Activated B cell treated with CpG ODN at 0.5 μM for 24 hours (primary cell): Measurements from ENCODE around the gene PPP2R3C. TPM values are rescaled to one million over a fixed set of nuclear protein-coding genes. Genes with fewer than 3 reads are reported as not detected.

Experiments
- ATAC-seq: fragments of 200-7000 bp; cut with Tn5 transposase; one replicate; pipeline ENCODE4 v1.10.0; 2021; ENCODE audit warnings: low read depth, mild to moderate bottlenecking, moderate library complexity
- CTCF ChIA-PET: fragments of 350-600 bp; sonication (Branson Sonifier 250); formaldehyde crosslinking; loops from one replicate; lab custom pipeline; 2021; ENCODE audit warnings: antibody characterized with exemption; lab: Charles Lee
- POLR2A ChIA-PET: fragments of 350-600 bp; sonication (Branson Sonifier 250); formaldehyde crosslinking; loops from one replicate; lab custom pipeline; 2021; ENCODE audit warnings: antibody characterized with exemption; lab: Charles Lee
- DNase-seq: peaks from one replicate; pipeline ENCODE4 v3.0.0; 2022
- H3K27ac Mint-ChIP-seq: one replicate; pipeline ENCODE4 v1.8.0; 2020; ENCODE audit warnings: mixed read lengths
- H3K27me3 Mint-ChIP-seq: one replicate; pipeline ENCODE4 v1.8.0; 2021; ENCODE audit warnings: mixed read lengths
- H3K36me3 Mint-ChIP-seq: one replicate; pipeline ENCODE4 v1.8.0; 2021; ENCODE audit warnings: low read depth, mixed read lengths
- H3K4me1 Mint-ChIP-seq: one replicate; pipeline ENCODE4 v1.8.0; 2021; ENCODE audit warnings: mixed read lengths
- H3K4me3 Mint-ChIP-seq: one replicate; pipeline ENCODE4 v1.8.0; 2020; ENCODE audit warnings: mild to moderate bottlenecking, mixed read lengths
- H3K9me3 Mint-ChIP-seq: one replicate; pipeline ENCODE4 v1.8.0; 2020; ENCODE audit warnings: mixed read lengths
- CTCF ChIP-seq: fragments of 200-600 bp; IDR thresholded peaks from one replicate; pipeline ENCODE4 v1.8.0; 2022; ENCODE audit warnings: antibody characterized with exemption, mild to moderate bottlenecking
- intact Hi-C: fragments of 100-400 bp; cut with micrococcal nuclease; formaldehyde crosslinking; loops from one replicate; pipeline ENCODE4 v1.15.1; 2024
- total RNA-seq: library from RNA; stranded (reverse); gene quantifications from 2 replicates; pipeline ENCODE4 v1.2.3, GENCODE V29; 2022

Gene PPP2R3C
- total RNA-seq, 1 donor from 2014 or later = 48.9 TPM

- no peak for ATAC-seq
These were observed 19.2 kb upstream of the PPP2R3C start for GRCh38 chr14:35140718-35141581.

GRCh38 chr14:35138585-35138984 is 16.8 kb upstream of the PPP2R3C start:
- intact Hi-C loops = no loop called here
- ChIA-PET POLR2A (no interaction called here), CTCF (interaction anchor here (0.7 to 9.5 kb wide), 2 partner anchors 266 to 278 kb away, joined by 3 to 263 read pairs; partner anchors contain the start of gene NFKBIA)
- no peak overlapping the region for H3K4me3 Mint-ChIP-seq
- DNase-seq = no peak
- peaks cover 38% of the 10 kb centered on the region for H3K36me3 Mint-ChIP-seq
- no peak for ATAC-seq
- no peaks in the 10 kb centered on the region for H3K9me3 Mint-ChIP-seq
- H3K27ac Mint-ChIP-seq = no peak overlapping the region
- peaks cover 2% of the 10 kb centered on the region for H3K4me1 Mint-ChIP-seq
- no peaks in the 10 kb centered on the region for H3K27me3 Mint-ChIP-seq
- no peak for TF ChIP-seq CTCF

More at GRCh38 chr14:35140718-35141581, 19.2 kb upstream of the PPP2R3C start:
- no peak overlapping the region for H3K27ac Mint-ChIP-seq
- ChIA-PET POLR2A (interaction anchor here (1.0 to 1.5 kb wide), 3 partner anchors 150 to 264 kb away, joined by 6 to 8 read pairs (median 6); partner anchors contain the start of gene NFKBIA), CTCF (interaction anchor here (0.6 to 9.5 kb wide), 19 partner anchors 9 to 674 kb away, joined by 3 to 263 read pairs (median 4); partner anchors contain the start of gene NFKBIA)
- DNase-seq = no peak
- intact Hi-C loops = loop anchor here (1.0 to 2.0 kb wide), 5 partner anchors 88 to 674 kb away; no protein-coding TSS in a partner anchor
- H3K4me3 Mint-ChIP-seq = no peak overlapping the region
- H3K36me3 Mint-ChIP-seq = peaks cover 26% of the 10 kb centered on the region
- H3K27me3 Mint-ChIP-seq = no peaks in the 10 kb centered on the region
- TF ChIP-seq CTCF = peak; percentile 58
- peaks cover 2% of the 10 kb centered on the region for H3K4me1 Mint-ChIP-seq
- no peaks in the 10 kb centered on the region for H3K9me3 Mint-ChIP-seq

- ChIA-PET POLR2A (interaction anchor here (0.6 kb wide), 1 partner anchor 534 kb away, joined by 4 read pairs; no protein-coding TSS in a partner anchor), CTCF (interaction anchor here (0.5 kb wide), 1 partner anchor 150 kb away, joined by 3 read pairs; no protein-coding TSS in a partner anchor)
- H3K4me3 Mint-ChIP-seq = no peak overlapping the region
- ATAC-seq (no peak), DNase-seq (no peak)
- H3K9me3 Mint-ChIP-seq = no peaks in the 10 kb centered on the region
- TF ChIP-seq CTCF = no peak
- H3K4me1 Mint-ChIP-seq = no peaks in the 10 kb centered on the region
- intact Hi-C loops = no loop called here
- peaks cover 47% of the 10 kb centered on the region for H3K36me3 Mint-ChIP-seq
- H3K27me3 Mint-ChIP-seq = no peaks in the 10 kb centered on the region
- H3K27ac Mint-ChIP-seq = no peak overlapping the region
These were observed 12.7 kb upstream of the PPP2R3C start for GRCh38 chr14:35134329-35135123.

GRCh38 chr14:35133542-35134328 is 11.9 kb upstream of the PPP2R3C start:
- ATAC-seq (no peak), DNase-seq (no peak)
- intact Hi-C loops = no loop called here
- ChIA-PET POLR2A (no interaction called here), CTCF (interaction anchor here (0.5 kb wide), 1 partner anchor 149 kb away, joined by 3 read pairs; no protein-coding TSS in a partner anchor)
- H3K4me1 Mint-ChIP-seq = no peaks in the 10 kb centered on the region
- H3K9me3 Mint-ChIP-seq = no peaks in the 10 kb centered on the region
- H3K27me3 Mint-ChIP-seq = no peaks in the 10 kb centered on the region
- peaks cover 51% of the 10 kb centered on the region for H3K36me3 Mint-ChIP-seq
- H3K27ac Mint-ChIP-seq = no peak overlapping the region
- no peak overlapping the region for H3K4me3 Mint-ChIP-seq
- no peak for TF ChIP-seq CTCF
